ENCODE results near the gene POLD1. TPM values are rescaled to one million over a fixed set of nuclear protein-coding genes. Genes with fewer than 3 reads are reported as not detected.

The POLD1 gene
- total RNA-seq, 2 experiments from 2014 or later = 117 to 119 TPM

- Mint-ChIP-seq H3K9me3 (no peaks in the 10 kb centered on the region), H3K4me1 (peaks cover 31% of the 10 kb centered on the region), H3K27me3 (no peaks in the 10 kb centered on the region), H3K4me3 (peak within 1 kb of the TSS; percentile 88), H3K36me3 (ENCODE audit: low read depth) (peaks cover 41% of the 10 kb centered on the region), H3K27ac (peak within 1 kb of the TSS; percentile 97)
- DNase-seq = peak; percentile 94
- ChIA-PET CTCF (interaction anchor here (0.8 to 1.6 kb wide), 6 partner anchors 7 to 85 kb away, joined by 3 to 12 read pairs (median 4); no protein-coding TSS in a partner anchor), POLR2A (interaction anchor here (0.7 to 2.7 kb wide), 11 partner anchors 8 to 429 kb away, joined by 3 to 18 read pairs (median 4); partner anchors contain the start of genes NAPSA and POLD1)
These were observed 7.7 kb upstream of the POLD1 start, which contains the start of gene NR1H2 for GRCh38 chr19:50376166-50377050. Gene NR1H2, plus strand, starts transcription at chr19:50376457. Its CDS starts 1,149 bp downstream, at chr19:50377606.

DNA sequence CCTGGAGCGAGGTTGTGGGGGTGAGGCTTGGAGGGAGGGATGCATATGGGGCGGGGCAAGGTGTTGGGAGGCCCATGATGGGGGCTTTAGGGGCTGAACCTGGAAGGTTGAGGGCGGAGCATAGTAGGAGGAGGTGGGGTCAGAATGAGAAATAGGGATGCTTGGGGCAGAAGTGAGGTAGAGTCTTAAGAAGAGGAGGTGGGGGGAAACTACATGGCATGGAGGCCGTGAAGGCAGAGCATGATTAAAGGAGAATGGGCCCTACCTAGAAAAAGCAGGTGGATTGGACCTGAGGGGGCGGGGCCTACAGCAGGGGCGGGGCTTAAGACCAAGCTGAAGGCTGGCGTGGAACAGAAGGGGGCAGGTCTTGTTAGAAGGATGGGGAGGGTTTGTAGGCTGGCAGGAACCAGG is 7.1 kb upstream of the POLD1 start:
- peaks cover 44% of the 10 kb centered on the region for H3K36me3 Mint-ChIP-seq (ENCODE audit: low read depth)
- H3K4me3 Mint-ChIP-seq = peak overlapping the region; percentile 88
- ChIA-PET POLR2A (no interaction called here), CTCF (interaction anchor here (1.1 kb wide), 1 partner anchor 8 kb away, joined by 3 read pairs; no protein-coding TSS in a partner anchor)
- peak; percentile 60 for DNase-seq
- no peaks in the 10 kb centered on the region for H3K27me3 Mint-ChIP-seq
- H3K27ac Mint-ChIP-seq = peak overlapping the region; percentile 52
- H3K4me1 Mint-ChIP-seq = peaks cover 31% of the 10 kb centered on the region
- H3K9me3 Mint-ChIP-seq = no peaks in the 10 kb centered on the region

DNA sequence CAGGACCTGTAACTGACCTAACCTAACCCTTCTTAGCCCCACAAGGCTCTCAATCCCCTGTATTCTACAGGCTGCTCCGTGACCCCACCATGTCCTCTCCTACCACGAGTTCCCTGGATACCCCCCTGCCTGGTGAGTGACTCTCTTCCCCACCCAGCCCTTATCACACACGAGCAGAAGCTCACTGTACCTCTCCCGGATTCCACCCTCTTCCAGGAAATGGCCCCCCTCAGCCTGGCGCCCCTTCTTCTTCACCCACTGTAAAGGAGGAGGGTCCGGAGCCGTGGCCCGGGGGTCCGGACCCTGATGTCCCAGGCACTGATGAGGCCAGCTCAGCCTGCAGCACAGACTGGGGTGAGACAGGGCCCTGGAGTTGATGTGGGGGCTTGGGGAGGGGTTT is 6.6 kb upstream of the POLD1 start:
- peak overlapping the region; percentile 52 for H3K27ac Mint-ChIP-seq
- peaks cover 31% of the 10 kb centered on the region for H3K4me1 Mint-ChIP-seq
- peaks cover 44% of the 10 kb centered on the region for H3K36me3 Mint-ChIP-seq (ENCODE audit: low read depth)
- no peak overlapping the region for H3K4me3 Mint-ChIP-seq
- ChIA-PET POLR2A (no interaction called here), CTCF (interaction anchor here (1.1 kb wide), 1 partner anchor 8 kb away, joined by 3 read pairs; no protein-coding TSS in a partner anchor)
- no peaks in the 10 kb centered on the region for H3K27me3 Mint-ChIP-seq
- DNase-seq = no peak
- H3K9me3 Mint-ChIP-seq = no peaks in the 10 kb centered on the region

- POLR2A ChIA-PET = interaction anchor here (1.6 kb wide), 1 partner anchor 21 kb away, joined by 8 read pairs; no protein-coding TSS in a partner anchor
- Mint-ChIP-seq H3K27ac (no peak overlapping the region), H3K4me3 (no peak overlapping the region)
These were observed 5.8 kb upstream of the POLD1 start for GRCh38 chr19:50378169-50378862.

DNA sequence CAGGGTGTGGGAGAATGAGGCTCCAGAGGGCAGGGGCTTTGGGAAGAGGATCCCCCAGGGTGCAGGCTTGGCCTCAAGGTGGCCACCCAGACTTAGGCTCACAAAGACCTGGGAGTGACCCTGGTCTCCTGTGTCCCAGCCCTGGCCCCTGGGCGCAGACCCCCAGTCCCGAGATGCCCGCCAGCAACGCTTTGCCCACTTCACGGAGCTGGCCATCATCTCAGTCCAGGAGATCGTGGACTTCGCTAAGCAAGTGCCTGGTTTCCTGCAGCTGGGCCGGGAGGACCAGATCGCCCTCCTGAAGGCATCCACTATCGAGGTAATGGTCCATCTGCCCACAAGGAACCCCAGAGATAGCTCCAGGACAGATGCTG is 5.3 kb upstream of the POLD1 start:
- CTCF ChIA-PET = no interaction called here
- H3K27me3 Mint-ChIP-seq = no peaks in the 10 kb centered on the region
- peaks cover 46% of the 10 kb centered on the region for H3K36me3 Mint-ChIP-seq (ENCODE audit: low read depth)
- no peak for DNase-seq
- no peaks in the 10 kb centered on the region for H3K9me3 Mint-ChIP-seq
- peaks cover 40% of the 10 kb centered on the region for H3K4me1 Mint-ChIP-seq
- no peak overlapping the region for H3K4me3 Mint-ChIP-seq
- no peak overlapping the region for H3K27ac Mint-ChIP-seq
- POLR2A ChIA-PET = interaction anchor here (1.6 kb wide), 1 partner anchor 21 kb away, joined by 8 read pairs; no protein-coding TSS in a partner anchor

More at GRCh38 chr19:50378169-50378862, 5.8 kb upstream of the POLD1 start:
- no peak for DNase-seq
- no peaks in the 10 kb centered on the region for H3K9me3 Mint-ChIP-seq
- peaks cover 44% of the 10 kb centered on the region for H3K36me3 Mint-ChIP-seq (ENCODE audit: low read depth)
- CTCF ChIA-PET = no interaction called here
- H3K27me3 Mint-ChIP-seq = no peaks in the 10 kb centered on the region
- H3K4me1 Mint-ChIP-seq = peaks cover 35% of the 10 kb centered on the region

DNA sequence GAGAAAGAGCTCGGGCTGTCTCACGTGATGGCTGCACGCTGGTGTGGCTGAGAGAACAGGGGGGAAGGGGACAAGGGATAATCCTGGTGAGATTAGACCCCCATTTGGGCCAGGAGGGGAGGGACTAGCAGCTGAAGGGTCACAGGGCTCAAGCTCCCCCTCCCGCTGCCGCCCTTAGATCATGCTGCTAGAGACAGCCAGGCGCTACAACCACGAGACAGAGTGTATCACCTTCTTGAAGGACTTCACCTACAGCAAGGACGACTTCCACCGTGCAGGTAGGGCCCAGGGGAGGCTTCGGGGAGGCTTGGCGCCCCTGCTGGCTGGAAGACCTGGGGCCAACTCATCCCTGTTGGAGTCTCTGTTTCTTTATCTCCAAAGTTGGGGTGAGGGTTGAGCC is 4.5 kb upstream of the POLD1 start:
- Mint-ChIP-seq H3K9me3 (no peaks in the 10 kb centered on the region), H3K36me3 (ENCODE audit: low read depth) (peaks cover 52% of the 10 kb centered on the region), H3K4me1 (peaks cover 40% of the 10 kb centered on the region), H3K27me3 (no peaks in the 10 kb centered on the region), H3K4me3 (no peak overlapping the region), H3K27ac (no peak overlapping the region)
- CTCF ChIA-PET = no interaction called here
- POLR2A ChIA-PET = interaction anchor here (1.6 kb wide), 1 partner anchor 22 kb away, joined by 8 read pairs; no protein-coding TSS in a partner anchor
- DNase-seq = no peak

GRCh38 chr19:50380137-50380536 is 4.0 kb upstream of the POLD1 start:
- Mint-ChIP-seq H3K27me3 (no peaks in the 10 kb centered on the region), H3K36me3 (ENCODE audit: low read depth) (peaks cover 58% of the 10 kb centered on the region), H3K4me1 (peaks cover 44% of the 10 kb centered on the region), H3K27ac (no peak overlapping the region), H3K4me3 (no peak overlapping the region), H3K9me3 (no peaks in the 10 kb centered on the region)
- POLR2A ChIA-PET = no interaction called here
- CTCF ChIA-PET = no interaction called here
- DNase-seq = no peak

DNA sequence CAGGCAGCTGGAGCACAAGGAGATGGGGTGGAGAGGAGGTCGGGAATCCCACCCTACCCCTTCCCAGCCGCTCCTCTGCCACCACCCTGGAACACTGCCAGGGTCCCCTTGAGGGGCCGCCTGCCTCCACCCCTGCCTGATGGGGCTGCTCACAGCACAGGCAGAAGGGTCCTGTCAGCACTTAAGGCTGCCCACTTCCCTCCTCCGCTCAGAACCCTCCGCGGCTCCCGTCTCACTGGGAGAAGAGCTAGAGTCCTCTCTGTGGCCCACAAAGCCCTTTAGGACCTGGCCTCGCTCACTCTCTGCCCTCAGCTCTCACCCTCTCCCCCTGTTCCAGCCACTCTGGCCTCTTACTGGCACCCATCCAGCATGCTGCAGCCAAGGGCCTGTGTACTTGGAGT is 3.4 kb upstream of the POLD1 start:
- ChIA-PET CTCF (no interaction called here), POLR2A (no interaction called here)
- no peaks in the 10 kb centered on the region for H3K27me3 Mint-ChIP-seq
- peaks cover 59% of the 10 kb centered on the region for H3K36me3 Mint-ChIP-seq (ENCODE audit: low read depth)
- H3K4me1 Mint-ChIP-seq = peaks cover 46% of the 10 kb centered on the region
- no peak overlapping the region for H3K4me3 Mint-ChIP-seq
- no peak for DNase-seq
- H3K9me3 Mint-ChIP-seq = no peaks in the 10 kb centered on the region
- no peak overlapping the region for H3K27ac Mint-ChIP-seq

DNA sequence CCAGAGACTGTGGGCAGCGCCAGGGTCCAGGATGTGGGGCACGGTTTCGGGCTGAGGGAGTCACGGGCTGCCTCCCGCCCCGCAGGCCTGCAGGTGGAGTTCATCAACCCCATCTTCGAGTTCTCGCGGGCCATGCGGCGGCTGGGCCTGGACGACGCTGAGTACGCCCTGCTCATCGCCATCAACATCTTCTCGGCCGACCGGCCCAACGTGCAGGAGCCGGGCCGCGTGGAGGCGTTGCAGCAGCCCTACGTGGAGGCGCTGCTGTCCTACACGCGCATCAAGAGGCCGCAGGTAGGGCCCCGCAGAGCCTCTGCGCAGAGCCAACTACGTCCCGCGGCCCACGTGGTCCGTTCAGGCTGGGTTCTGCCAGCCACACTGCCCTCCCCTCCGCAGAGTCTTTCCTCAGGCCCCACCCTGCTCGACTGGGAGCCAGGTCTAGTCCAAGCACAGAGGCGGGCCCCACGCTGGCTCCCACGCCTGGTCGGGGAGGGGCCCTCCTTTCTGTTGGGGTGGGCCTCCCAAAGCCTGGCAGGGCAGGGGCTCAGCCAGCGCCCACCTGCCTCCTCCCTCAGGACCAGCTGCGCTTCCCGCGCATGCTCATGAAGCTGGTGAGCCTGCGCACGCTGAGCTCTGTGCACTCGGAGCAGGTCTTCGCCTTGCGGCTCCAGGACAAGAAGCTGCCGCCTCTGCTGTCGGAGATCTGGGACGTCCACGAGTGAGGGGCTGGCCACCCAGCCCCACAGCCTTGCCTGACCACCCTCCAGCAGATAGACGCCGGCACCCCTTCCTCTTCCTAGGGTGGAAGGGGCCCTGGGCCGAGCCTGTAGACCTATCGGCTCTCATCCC is 2.0 kb upstream of the POLD1 start:
- no peaks in the 10 kb centered on the region for H3K9me3 Mint-ChIP-seq
- POLR2A ChIA-PET = no interaction called here
- no peak overlapping the region for H3K27ac Mint-ChIP-seq
- peaks cover 41% of the 10 kb centered on the region for H3K4me1 Mint-ChIP-seq
- no peak overlapping the region for H3K4me3 Mint-ChIP-seq
- DNase-seq = no peak
- H3K36me3 Mint-ChIP-seq (ENCODE audit: low read depth) = peaks cover 63% of the 10 kb centered on the region
- H3K27me3 Mint-ChIP-seq = no peaks in the 10 kb centered on the region
- CTCF ChIA-PET = no interaction called here

DNA sequence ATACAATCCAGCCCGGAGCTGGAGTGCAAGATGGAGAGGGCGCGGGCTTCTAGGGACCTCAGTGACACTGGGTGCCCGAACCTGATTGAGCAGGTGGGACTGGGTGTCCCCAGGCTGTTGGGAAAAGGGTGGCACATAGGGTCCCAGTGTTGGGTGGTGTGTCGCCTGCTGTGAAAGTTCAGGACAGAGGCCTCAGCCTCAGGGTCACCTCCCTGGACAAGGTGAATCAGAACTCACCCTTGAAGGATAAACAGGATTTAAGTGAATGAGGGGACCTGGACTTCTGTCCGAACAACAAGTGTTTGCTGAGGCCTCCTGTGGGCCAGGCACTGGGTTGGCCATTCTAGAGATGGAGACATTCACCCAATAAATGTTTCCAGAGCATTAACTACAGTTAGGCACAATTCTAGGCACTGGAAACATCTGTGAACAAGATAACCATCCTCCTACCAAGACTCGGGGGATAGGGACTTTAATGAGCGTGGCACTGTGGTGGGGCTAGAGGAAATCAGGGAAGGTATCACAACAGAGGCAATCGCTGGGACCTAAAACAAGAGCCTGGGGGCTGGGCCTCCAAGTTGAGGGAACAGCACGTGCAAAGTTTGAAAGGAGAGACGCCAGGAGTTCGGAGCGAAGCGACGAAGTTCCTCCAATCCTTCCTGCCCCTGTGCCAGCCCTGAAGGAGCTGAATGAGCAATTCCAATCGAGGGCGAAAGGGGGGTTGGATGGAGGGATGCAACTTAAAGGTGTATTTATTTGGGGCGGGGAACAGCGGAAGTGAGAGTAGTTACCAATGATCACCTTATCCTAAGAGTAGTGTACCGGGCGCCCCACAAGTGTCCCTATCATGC is 921 bp upstream of the POLD1 start:
- DNase-seq = no peak
- peak overlapping the region; percentile 98 for H3K4me3 Mint-ChIP-seq
- POLR2A ChIA-PET = interaction anchor here (0.7 to 2.5 kb wide), 7 partner anchors 13 to 422 kb away, joined by 3 to 30 read pairs (median 5); partner anchors contain the start of gene KCNC3

GRCh38 chr19:50384685-50385535 is 763 bp downstream of the POLD1 start:
- Mint-ChIP-seq H3K9me3 (no peaks in the 10 kb centered on the region), H3K27me3 (no peaks in the 10 kb centered on the region), H3K4me3 (peak overlapping the region; percentile 98), H3K36me3 (ENCODE audit: low read depth) (peaks cover 50% of the 10 kb centered on the region), H3K4me1 (peaks cover 38% of the 10 kb centered on the region), H3K27ac (peak overlapping the region; percentile 89)
- DNase-seq = no peak
- CTCF ChIA-PET = interaction anchor here (1.0 to 3.2 kb wide), 5 partner anchors 16 to 126 kb away, joined by 3 to 14 read pairs (median 4); partner anchors contain the start of genes JOSD2 and KCNC3
- POLR2A ChIA-PET = interaction anchor here (0.7 to 2.5 kb wide), 12 partner anchors 9 to 537 kb away, joined by 3 to 30 read pairs (median 5); partner anchors contain the start of genes KCNC3 and NR1H2

More for the DNA sequence above, 921 bp upstream of the POLD1 start:
- peaks cover 63% of the 10 kb centered on the region for H3K36me3 Mint-ChIP-seq (ENCODE audit: low read depth)
- peaks cover 45% of the 10 kb centered on the region for H3K4me1 Mint-ChIP-seq
- H3K27me3 Mint-ChIP-seq = no peaks in the 10 kb centered on the region
- CTCF ChIA-PET = interaction anchor here (0.8 to 3.2 kb wide), 4 partner anchors 14 to 77 kb away, joined by 3 to 14 read pairs (median 6); partner anchors contain the start of gene KCNC3
- peak overlapping the region; percentile 89 for H3K27ac Mint-ChIP-seq
- H3K9me3 Mint-ChIP-seq = no peaks in the 10 kb centered on the region
